GM18867 (cell line): Measurements from ENCODE around the gene BRI3BP.
"Not testable (repeated sequence)": the region's sequence is repeated elsewhere in the genome, so short reads cannot be mapped to it uniquely, and the experiment has no call there.

Source experiments
- ATAC-seq: cut with Tn5 transposase; IDR thresholded peaks from one replicate; pipeline ENCODE4 v1.9.1; 2021; ENCODE audit warnings: mild to moderate bottlenecking, moderate library complexity; ENCODE audit not compliant: unreplicated experiment

Gene BRI3BP

DNA sequence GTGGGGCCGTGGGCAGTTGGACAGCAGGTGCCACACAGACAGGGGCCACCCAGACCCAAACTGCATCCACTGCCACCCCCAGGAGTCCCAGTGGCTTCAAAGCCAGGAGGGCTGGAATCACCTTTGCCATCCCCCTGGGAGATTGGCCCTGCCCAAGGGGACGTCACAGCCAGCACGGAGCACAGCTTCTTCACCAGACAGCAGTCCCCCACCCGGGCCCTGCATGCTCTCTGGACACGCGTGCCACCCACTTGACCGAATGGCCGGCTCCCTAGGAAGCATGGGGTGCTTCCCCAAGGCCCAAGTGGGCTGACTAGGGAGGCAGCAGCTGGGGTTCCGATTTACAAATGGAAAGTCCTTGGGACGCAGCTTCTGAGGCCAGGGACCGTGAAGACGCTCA lies 21.8 kb upstream of the BRI3BP start:
- no peak for ATAC-seq

DNA sequence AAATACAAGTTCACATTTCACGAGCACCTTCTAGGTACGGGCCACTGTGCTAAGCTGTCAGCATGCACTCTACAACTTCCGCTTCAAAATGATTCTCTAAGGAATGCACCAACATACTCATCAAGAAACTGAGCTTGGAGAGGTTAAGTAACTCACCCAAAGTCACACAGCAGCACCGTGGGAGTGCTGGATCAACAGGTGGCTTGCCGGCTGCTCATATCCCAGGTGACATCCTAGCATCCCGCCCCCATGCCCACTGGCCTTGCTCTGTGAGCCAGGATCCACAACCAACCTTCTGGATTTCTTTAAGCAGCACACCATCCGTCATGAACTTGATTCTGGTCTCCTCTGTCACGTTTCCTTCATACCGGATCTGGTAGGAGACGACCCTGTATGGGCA lies 21.2 kb upstream of the BRI3BP start:
- ATAC-seq = no peak

GRCh38 chr12:124975276-124975675 lies 18.2 kb upstream of the BRI3BP start:
- no peak for ATAC-seq

DNA sequence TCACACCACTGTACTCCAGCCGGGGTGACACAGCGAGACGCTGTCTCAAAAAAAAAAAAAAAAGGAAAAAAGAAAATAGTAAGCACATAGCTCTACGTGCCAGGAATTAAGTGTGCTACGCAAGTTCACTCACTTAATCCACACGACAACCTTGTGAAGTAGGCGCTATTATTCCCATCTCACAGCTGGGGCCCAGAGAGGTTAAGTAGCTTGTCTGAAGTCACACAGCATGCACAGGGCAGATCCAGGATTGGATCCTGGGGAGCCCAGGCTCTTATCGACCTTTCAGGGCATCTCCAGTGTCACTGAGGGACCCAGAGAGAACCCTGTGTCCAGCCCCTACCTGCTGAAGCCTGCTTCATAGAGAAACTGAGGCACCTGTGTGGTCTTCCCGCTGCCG lies 16.4 kb upstream of the BRI3BP start:
- ATAC-seq = no peak

DNA sequence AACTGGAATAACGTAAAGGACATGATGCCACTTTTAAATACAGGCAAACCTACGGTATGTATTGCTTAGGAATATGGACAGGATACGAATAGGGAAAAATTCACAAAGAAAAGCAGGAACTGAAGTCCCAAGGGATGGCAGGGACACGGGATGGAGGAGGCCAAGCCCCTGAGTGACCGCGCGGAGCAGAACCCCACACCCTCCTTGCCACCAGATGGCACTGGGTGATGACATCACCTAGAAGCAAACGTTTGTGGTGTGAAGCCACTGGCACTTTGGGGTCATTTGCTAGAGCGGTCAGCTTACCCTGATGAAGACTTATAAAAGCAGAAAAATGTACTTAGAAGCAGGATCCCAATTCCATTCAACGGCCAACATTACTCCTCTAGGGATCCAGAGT lies 13.9 kb upstream of the BRI3BP start:
- no peak for ATAC-seq

DNA sequence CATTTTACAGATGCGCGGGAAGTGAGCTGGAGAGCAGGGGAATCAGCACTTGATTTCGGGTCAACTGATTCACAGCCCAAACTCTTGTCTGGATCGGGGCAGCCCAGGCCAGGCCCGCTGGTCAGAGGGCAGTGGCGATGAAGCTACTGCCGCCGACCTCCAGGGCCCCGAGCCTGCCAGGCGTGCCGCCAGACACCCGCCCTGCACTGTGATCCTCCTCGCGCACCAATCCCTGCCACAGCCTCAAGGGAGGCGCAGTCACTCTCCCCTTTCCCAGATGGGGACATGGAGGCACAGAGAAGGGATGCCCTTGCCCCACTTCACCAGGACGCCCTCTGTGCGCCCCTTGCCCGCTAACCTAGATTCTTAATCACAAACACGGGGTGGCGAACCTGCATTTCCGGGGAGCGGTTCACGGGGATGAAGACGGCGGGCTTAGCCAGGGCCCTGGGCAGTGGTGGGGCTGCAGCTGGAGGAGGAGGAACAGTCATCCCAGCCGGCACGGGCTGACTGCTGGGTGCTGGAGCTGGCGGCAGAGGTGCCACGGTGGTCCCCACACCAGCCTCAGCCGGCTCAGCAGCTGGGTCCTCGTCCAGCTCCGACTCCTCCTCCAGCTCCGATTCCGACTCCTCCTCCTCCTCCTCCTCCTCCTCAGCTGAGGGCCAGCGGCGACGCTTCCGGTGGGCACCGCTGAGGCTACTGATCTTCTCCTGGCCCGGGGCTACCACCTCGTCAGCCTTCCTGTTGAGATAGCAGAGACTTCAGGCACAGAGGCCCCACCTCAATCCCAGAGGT lies 13.2 kb upstream of the BRI3BP start:
- no peak for ATAC-seq

GRCh38 chr12:124986876-124987275 lies 6.6 kb upstream of the BRI3BP start:
- not testable (repeated sequence) for ATAC-seq

DNA sequence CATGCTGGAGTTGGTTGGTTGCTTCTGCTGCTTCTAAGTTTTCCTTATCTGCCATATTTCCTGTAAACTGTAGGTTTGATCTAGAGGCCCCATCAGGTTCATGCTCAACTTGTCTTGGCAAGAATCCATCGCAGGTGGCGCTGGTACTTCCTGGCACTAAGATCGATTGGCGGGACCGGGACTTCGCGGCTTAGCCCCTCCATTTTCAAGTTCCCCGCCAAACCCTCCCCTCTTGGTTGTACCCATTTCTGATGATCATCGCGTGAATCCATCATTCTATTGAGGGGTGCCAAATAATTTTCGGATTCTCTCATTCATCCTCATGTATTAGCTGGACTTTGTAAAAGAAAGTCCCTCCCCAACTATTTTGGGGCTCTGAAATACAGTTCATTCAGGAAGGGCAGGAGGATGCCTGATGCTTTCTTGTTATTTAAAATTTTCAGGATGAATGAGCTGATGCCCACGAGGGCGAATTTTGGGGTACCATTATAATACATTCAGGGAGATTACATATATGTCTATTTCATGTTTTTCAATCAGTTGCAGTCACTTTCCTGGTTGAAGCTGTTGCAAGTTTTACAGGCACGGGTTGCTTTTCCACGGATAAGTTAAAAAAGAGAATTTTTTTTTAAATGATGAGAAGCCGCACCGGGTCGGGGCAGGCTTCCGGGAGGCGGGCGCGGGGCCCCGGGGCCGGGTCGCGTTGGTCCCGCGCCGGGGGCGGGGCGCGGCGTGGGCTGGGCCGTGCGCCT lies 395 bp upstream of the BRI3BP start:
- ATAC-seq = peak; percentile 33

GRCh38 chr12:124994437-124994975 lies 1.1 kb downstream of the BRI3BP start:
- peak; percentile 26 for ATAC-seq

- ATAC-seq = no peak
Measured at GRCh38 chr12:124995200-124995961, 1.9 kb downstream of the BRI3BP start.

DNA sequence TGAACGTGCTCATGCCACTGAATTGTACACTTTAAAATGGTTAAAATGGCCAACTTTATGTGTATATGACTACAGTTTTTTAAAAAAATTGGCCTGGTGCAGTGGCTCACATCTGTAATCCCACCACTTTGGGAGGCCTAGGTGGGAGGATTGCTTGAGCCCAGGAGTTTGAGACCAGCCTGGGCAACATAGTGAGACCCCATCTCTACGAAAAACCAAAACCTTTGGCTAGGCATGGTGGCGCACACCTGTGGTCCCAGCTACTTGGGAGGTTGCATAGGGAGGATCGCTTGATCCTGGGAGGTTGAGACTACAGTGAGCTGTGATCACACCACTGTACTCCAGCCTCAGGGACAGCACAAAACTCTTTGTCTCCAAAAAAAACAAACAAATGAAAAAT lies 5.3 kb downstream of the BRI3BP start:
- no peak for ATAC-seq

DNA sequence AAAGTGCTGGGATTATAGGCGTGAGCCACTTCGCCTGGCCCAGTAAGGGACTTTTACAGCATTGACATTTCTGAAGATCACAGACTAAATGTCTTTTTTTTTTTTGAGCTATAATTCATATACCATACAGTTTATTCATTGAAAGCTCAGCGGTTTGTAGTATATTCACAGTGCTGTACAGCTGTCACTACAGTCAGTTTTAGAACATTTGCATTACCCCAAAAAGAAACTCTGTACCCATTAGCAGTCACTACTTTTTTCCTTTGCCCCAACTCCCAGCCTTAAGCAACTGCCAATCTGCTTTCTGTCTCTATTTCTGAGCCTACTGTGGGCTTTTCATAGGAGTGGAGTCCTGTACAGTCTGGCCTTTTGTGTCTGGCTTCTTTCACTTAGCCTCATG lies 8.2 kb downstream of the BRI3BP start:
- ATAC-seq = no peak

DNA sequence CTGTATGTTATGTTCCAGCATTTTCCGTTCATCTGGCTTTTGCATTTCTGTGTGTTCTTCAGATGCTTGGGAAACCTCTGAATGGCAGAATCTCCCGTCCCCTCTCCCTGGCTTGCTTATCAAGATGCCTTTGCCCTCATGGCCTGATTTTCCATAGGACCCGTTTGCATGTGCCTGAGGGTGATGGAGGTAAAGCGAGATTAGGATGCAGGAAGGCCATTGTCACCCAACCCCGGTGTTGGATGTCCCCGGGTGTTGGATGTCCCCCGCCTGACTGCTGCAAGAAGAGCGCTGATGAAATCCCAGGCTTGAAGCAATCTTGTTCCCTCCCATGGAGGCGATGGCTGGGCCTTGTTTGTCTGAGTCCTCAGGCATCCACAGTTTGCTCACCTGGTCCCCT lies 9.6 kb downstream of the BRI3BP start:
- no peak for ATAC-seq

DNA sequence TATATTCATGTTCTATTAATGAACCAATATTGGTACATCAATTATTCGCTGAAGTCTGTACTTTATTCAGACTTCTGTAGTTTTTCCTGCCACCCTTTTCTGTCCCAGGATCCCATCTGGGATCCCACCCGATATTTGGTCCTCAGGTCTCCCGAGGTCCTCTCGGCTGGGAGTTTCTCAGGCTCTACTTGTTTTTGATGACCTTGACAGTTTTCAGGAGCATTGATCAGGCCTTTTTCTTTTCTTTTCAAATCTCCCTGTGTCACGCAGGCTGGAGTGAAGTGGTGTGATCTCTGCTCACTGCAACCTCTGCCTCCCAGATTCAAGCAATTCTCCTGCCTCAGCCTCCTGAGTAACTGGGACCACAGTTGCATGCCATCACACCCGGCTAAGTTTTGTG lies 11.2 kb downstream of the BRI3BP start:
- ATAC-seq = no peak

GRCh38 chr12:125005652-125006051 lies 12.2 kb downstream of the BRI3BP start:
- ATAC-seq = no peak

DNA sequence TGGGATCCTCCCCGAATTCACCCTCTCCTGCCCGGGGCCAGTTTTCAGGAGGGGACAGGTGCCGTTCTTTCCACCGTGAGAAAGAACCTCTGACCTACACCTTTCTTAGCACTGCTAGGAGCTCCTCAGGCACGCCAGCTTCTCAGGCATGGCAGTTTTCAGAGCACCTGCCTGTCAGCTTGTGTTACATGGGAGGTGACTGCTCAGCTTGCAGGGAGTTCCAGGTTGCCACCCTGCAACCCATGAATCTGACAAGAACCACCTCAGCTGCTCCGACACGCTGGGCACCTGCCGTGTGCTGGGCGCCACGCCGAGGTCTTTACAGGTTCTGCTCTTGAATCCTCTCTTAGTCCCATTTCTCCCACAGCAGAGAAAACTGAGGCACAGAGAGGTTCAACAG lies 12.9 kb downstream of the BRI3BP start:
- no peak for ATAC-seq

DNA sequence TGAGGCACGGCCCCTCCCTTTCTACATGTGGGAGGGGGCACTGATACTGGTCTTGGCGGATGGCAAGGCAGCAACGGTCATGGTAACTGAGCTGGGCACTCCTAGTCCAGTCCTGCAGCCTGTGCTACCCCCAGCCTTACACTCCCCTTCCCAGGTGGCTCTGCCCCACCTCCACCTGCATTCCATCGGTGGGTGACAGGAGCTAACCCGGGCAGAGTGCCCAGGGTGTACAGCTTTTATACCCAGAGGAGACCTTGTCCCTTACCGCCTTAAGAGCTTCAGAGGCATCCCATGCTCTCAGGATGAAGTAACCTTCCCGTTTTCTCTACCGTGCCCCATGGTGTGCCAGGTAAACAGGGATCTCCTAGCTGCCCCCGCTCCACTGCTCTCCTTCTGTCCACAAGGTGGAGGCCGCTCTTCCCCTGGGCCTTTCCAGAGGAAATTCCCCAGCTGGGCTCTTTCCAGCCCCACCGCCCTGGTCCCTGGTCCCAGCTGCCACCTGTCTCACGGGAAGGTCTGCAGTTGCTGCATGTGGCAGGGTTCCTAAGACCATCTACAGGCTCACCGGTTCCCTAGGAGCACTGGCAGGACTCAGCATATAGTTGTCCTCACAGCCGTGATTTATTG lies 20.5 kb downstream of the BRI3BP start:
- ATAC-seq = no peak

DNA sequence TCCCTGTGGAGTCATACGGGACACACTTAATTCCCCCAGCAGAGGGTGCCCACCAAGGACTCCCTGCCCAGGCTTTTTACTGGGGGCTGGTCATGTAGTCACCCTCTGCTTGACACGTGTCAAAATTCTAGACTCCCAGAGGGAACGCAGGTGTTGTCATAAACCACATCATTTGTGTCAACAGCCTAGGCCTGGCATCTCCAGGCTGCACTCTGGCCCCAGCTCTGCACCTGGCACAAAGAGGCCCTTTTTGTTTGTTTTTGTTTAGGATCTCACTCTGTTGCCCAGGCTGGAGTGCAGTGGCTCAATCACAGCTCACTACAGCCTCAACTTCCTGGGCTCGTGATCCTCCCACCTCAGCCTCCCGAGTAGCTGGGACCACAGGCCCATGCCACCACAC lies 21.1 kb downstream of the BRI3BP start:
- no peak for ATAC-seq

DNA sequence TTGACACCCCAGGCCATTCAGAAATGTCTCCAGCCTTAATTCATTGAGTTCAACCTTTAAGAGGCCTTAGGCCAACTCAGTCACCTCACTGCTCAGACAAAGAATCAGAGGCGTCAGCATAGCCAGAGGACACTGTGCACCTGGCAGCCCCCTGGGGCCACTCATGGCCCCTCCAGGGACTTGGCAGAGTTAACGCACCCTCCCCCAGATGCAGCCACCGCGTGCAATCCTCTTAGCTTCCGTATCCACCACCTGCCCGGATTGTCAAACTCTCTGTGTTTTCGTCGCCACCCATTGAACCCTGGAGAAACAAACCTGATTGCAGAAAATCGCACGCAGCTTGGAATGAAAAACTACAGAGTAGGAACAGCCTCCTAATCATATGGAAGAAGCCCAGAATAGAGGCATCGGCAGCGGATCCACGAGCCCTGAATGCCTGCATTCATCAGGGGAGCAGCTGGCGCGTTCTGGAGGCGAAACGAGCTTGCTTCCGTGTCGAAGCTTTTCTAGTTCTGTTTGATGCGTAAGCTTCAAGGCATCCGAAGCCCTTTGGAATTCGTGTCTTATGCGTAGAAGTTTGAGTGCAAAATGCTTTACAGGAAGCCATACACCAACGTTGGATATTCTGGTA lies 22.4 kb downstream of the BRI3BP start:
- no peak for ATAC-seq

DNA sequence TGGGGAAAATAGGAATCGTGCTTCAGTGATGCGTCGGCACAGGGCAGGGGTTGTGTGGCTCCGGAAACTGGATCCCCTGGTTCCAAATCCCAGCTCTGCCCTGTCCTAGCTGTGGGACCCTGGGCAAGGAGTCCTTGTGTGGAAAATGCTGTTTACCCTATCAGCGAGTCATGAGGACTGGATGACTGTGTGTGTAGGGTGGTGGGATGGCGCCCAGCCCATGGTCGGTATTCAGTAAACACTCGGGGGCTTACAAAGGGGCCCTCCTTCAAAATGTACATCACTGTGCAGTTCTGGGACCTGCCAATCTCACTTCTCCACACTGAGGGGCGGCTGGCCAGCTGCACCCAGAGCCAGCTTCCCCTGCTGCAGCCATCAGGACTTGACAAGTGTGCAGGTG lies 24.4 kb downstream of the BRI3BP start:
- no peak for ATAC-seq

- no peak for ATAC-seq
Measured at GRCh38 chr12:125018356-125018755, 24.9 kb downstream of the BRI3BP start.
